Hepatic stellate cell (primary cell): ENCODE data around the gene NARS2.
"Not testable (repeated sequence)": the region's sequence is repeated elsewhere in the genome, so short reads cannot be mapped to it uniquely, and the experiment has no call there.

Experiments used
- DNase-seq: peaks from one replicate; pipeline ENCODE4 v3.0.0; 2011; ENCODE audit warnings: low spot score

NARS2 gene

GRCh38 chr11:78576549-78577097 lies 2.0 kb upstream of the NARS2 start:
- no peak for DNase-seq

GRCh38 chr11:78575478-78575877 lies 814 bp upstream of the NARS2 start:
- no peak for DNase-seq

DNA sequence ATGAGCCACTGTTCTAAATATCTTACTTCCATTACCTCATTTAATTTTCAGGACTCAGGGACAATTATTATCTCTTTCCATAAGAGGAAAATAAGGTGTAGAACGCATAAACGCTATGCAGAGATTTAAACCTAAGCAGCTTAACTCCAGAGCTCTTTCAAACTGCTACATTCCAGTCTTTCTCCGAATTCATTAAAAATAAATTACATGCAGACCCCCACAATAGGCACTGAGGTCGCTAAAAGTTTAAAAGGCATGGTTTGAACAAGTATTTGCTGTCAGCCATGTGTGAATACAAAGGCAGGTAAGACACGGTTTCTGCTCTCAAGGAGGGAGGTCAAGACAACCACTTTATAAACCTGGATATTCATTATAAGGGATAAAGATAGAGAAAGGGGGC lies 983 bp downstream of the NARS2 start:
- DNase-seq, result no peak

DNA sequence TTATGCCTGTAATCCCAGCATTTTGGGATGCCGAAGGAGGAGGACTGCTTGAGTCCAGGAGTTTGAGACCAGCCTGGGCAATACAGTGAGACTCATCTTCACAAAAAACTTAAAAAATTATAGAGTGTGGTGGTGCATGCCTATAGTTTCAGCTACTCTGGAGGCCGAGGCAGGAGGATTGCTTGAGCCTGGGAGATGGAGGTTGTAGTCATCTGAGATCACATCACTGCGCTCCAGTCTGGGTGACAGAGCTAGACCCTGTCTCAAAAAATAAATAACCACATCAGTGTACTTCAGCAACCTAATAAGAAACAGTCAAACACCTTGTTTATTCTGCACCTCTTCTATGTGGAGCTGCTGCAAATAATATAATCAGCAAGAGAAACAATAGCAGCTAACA lies 1.4 kb downstream of the NARS2 start:
- no peak for DNase-seq

DNA sequence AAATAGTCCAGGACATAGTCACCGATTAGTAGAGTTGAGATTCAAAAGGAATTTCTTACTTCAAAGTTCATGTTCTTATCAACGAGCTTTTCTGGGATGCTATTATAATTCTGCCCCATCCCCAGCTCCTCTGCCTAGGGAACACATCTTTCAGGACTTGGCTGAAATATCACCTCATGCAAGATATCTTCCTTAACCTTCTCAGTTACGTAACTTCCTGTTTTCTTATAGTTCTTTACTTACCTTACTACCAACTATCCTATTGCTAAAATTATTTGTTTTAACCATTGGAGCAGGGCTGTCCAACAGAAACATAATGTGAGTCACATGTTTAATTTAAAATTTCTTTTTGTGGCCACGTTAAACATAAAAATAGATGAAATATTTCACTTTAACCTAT lies 2.3 kb downstream of the NARS2 start:
- DNase-seq, result no peak

GRCh38 chr11:78570031-78570430 lies 4.6 kb downstream of the NARS2 start:
- DNase-seq, result no peak

DNA sequence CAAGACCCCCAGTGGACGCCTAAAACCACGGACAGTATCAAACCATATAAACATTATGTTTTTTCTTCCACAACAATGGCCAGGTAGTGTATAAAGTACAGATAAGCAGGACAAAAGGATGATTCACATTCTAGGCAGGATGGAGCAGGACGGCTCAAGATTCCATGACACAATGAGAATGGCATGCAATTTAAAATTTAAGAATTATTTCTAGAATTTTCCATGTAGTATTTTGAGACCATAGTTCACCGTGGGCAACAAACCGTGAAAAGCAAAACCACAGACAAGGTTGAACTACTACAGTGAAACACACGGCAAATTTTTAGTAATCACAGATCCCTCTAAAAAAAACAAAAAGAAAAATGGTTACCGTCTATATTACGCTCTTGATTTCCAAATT lies 7.5 kb downstream of the NARS2 start:
- no peak for DNase-seq

GRCh38 chr11:78564490-78565467 lies 9.9 kb downstream of the NARS2 start:
- DNase-seq, result peak; percentile 16

DNA sequence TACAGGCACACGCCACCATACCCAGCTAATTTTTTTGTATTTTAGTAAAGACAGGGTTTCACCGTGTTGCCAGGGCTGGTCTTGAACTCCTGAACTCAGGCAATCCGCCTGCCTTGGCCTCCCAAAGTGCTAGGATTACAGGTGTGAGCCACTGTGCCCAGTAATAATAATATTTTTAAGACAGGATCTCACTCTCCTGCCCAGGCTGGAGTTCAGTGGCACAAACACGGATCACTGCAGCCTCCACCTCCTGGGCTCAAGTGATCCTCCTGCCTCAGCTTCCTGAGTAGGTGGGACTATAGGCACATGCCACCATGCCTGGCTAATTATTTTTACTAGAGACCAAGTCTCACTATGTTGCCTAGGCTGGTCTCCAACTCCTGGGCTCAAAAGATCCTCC lies 10.6 kb downstream of the NARS2 start:
- DNase-seq, result not testable (repeated sequence)

GRCh38 chr11:78563090-78563489 lies 11.6 kb downstream of the NARS2 start:
- DNase-seq, result not testable (repeated sequence)

- DNase-seq, result peak; percentile 22
These were observed 12.3 kb downstream of the NARS2 start for GRCh38 chr11:78562398-78562797.

DNA sequence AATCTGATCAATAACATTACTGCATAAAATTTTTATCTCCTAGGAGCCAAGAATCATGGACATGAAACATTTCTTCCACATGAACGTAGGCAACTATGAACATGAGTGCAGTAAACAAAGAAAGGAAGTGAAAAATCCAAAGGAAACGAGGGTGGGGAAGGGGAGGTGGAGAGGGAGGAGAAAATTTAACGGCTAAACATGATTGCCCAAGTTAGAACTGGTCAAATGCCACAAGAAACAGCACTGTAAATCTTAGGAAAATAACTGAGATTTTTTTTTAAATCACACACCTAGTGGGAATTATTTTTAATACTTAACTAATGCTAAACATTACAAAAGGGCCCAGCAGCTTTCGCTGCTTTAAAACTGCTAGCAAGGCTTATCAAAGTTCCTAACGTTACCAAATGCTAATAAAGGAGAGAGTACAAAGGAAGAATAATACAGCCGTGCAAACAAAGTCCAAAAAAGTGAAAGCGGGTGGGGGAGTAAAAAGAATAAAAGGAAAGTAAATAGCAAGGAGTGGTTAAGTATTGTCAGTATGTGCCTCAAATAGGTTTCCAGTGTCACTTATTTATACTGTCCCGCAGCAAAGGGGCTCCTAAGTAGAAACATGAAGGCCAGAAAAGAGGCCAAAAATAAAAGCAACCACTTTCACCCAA lies 13.7 kb downstream of the NARS2 start:
- DNase-seq, result no peak

DNA sequence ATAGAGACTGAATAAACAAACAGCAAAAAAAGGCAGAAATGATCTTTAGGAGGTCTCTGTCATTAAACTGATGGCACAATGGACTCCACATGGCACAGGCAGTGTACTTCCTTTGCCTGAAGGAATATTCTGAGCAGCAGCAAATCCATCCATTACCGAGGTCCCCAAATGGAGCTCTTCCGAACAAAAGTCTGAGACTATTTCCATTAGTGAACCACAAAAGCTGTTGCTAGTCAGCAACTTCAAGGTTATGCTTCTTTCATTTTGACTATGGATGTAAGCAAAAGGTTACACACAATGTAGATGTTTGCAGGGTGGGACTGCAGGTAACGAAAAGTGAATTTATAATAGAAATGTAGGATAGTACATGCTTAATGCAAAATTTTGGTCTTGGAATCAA lies 14.5 kb downstream of the NARS2 start:
- no peak for DNase-seq

- DNase-seq, result no peak
These were observed 17.4 kb downstream of the NARS2 start for GRCh38 chr11:78557236-78557635.

GRCh38 chr11:78555592-78555991 lies 19.1 kb downstream of the NARS2 start:
- DNase-seq, result no peak

DNA sequence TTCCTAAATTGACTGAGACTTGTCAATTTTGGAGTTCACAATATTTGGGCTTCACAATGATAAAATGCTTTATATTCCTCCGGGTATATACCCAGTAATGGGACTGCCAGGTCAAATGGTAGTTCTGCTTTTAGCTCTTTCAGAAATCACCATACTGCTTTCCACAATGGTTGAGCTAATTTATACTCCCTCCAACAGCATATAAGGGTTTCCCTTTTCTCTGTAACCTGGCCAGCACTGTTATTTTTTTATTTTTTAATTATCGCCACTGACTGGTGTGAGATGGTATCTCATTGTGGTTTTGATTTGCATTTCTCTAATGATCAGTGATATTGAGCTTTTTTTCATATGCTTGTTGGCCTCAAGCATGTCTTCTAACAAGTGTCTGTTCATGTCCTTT lies 21.8 kb downstream of the NARS2 start:
- no peak for DNase-seq

- not testable (repeated sequence) for DNase-seq
These were observed 22.5 kb downstream of the NARS2 start for GRCh38 chr11:78552139-78552538.

GRCh38 chr11:78551066-78551465 lies 23.6 kb downstream of the NARS2 start:
- no peak for DNase-seq

DNA sequence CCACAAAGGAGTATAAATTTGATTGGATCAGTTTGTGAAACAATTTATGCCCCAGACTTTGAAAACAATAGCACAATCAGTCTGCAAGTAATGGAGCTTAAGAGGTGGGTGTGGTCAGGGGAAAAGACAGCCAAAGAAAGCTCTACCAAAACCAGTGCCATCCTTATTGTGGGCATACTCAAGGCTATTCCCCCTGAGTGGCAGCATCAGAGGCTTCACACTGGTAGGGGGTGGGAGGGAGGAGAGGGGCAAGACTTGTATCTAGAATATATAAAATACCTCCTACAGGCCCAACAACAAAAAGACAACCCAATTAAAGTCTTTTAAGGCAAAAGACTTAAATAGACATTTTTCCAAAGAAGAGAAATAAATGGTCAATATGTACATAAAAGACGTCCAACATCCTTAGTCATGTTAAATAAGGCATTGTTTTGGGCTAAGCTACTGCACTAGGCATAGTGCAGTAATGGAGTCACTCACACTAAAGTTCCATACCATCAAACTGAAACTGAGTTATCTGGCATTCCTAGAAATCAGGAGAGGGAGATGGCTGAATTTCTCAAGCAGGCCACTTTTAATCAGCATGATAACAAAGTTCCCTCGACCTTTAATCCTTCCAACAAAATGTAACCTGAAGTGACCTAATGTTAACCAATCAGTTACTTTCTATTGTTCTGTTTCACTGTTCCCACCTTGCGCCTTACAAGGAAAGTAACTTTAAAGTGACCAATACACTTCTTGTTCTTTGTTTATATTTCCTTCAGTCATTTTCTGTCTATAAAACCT lies 24.8 kb downstream of the NARS2 start:
- DNase-seq, result no peak

- DNase-seq, result no peak
These were observed 25.6 kb downstream of the NARS2 start for GRCh38 chr11:78548911-78549590.

- no peak for DNase-seq
These were observed 26.5 kb downstream of the NARS2 start for GRCh38 chr11:78547931-78548705.
